ENCODE measurements around the gene CCDC188.

DNA sequence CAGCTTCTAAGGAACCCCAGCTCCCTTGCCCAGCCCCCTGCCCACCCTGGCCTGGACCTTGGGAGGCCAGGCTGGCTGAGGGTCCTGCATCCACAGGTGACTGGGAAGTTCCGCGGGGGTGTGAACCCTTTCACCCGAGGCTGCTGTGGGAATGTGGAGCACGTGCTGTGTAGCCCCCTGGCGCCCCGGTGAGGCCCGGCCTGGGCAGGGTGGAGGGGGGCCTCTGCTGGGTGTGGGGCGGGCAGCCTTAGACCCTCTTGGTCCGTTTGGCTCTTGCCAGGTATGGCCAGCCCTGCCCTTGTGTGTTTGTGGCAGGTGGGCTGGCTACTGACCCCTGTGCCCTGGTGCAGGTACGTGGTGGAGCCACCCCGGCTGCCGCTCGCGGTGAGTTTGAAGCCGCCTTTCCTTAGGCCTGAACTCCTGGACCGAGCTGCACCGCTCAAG lies 10.3 kb downstream of the CCDC188 start:
- TF ChIP-seq, protein P1, sequence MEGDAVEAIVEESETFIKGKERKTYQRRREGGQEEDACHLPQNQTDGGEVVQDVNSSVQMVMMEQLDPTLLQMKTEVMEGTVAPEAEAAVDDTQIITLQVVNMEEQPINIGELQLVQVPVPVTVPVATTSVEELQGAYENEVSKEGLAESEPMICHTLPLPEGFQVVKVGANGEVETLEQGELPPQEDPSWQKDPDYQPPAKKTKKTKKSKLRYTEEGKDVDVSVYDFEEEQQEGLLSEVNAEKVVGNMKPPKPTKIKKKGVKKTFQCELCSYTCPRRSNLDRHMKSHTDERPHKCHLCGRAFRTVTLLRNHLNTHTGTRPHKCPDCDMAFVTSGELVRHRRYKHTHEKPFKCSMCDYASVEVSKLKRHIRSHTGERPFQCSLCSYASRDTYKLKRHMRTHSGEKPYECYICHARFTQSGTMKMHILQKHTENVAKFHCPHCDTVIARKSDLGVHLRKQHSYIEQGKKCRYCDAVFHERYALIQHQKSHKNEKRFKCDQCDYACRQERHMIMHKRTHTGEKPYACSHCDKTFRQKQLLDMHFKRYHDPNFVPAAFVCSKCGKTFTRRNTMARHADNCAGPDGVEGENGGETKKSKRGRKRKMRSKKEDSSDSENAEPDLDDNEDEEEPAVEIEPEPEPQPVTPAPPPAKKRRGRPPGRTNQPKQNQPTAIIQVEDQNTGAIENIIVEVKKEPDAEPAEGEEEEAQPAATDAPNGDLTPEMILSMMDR (IDR thresholded peaks at IDR 0.05): no peak
- TF ChIP-seq POLR2AphosphoS5 (IDR thresholded peaks at IDR 0.05): no peak
